GM20000 (cell line): ENCODE results near the gene CTSD.

ENCODE experiments used
- DNase-seq: peaks from one replicate; pipeline ENCODE4 v3.0.0; 2012; ENCODE audit warnings: low spot score
- CTCF ChIP-seq: IDR thresholded peaks from 2 replicates; pipeline ENCODE4 v1.5.1; 2012; ENCODE audit warnings: mild to moderate bottlenecking, control low read depth; ENCODE audit errors: extremely low read depth, missing control alignments

Gene CTSD

GRCh38 chr11:1759851-1760220 lies 3.9 kb downstream of the CTSD start:
- DNase-seq = no peak
- no peak for TF ChIP-seq CTCF

GRCh38 chr11:1759151-1759850 lies 4.4 kb downstream of the CTSD start:
- no peak for DNase-seq
- no peak for TF ChIP-seq CTCF

GRCh38 chr11:1758611-1759150 lies 5.0 kb downstream of the CTSD start:
- no peak for DNase-seq

GRCh38 chr11:1757861-1758610 lies 5.7 kb downstream of the CTSD start:
- TF ChIP-seq CTCF = no peak
- no peak for DNase-seq

More at GRCh38 chr11:1758611-1759150, 5.0 kb downstream of the CTSD start:
- TF ChIP-seq CTCF = no peak

GRCh38 chr11:1756791-1757771 lies 6.6 kb downstream of the CTSD start:
- no peak for TF ChIP-seq CTCF
- DNase-seq = no peak

- TF ChIP-seq CTCF = no peak
- DNase-seq = no peak
These were observed 7.8 kb downstream of the CTSD start for GRCh38 chr11:1755692-1756561.
